Liver (tissue), 9 donors: ENCODE measurements around the gene SMYD2. TPM values are rescaled to one million over a fixed set of nuclear protein-coding genes. Genes with fewer than 3 reads are reported as not detected.

Source experiments
- DNase-seq: peaks from one replicate; pipeline ENCODE4 v3.0.0-alpha.2; 2017; ENCODE audit warnings: low spot score
- H3K27ac ChIP-seq, 2 donors: one replicate each; pipeline ENCODE4 v1.7.0; 2013; ENCODE audit warnings: inconsistent platforms in 2 of 2, low read length in 2 of 2, control low read depth in 1 of 2, low read depth in 1 of 2, mild to moderate bottlenecking in 1 of 2
- H3K27me3 ChIP-seq, 4 donors: one replicate each; pipeline versions ENCODE4 v1.6.1 to v1.7.0; 2013; ENCODE audit warnings: low read length in 3 of 4, inconsistent platforms in 1 of 4, mild to moderate bottlenecking in 1 of 4, moderate library complexity in 1 of 4; ENCODE audit not compliant: control insufficient read depth in 4 of 4, insufficient read depth in 4 of 4
- H3K36me3 ChIP-seq, 4 donors: one replicate each; pipeline versions ENCODE4 v1.6.1 to v1.7.0; 2013; ENCODE audit warnings: low read length in 3 of 4, mild to moderate bottlenecking in 3 of 4, low read depth in 1 of 4, moderate library complexity in 1 of 4; ENCODE audit not compliant: control insufficient read depth in 4 of 4, insufficient read depth in 3 of 4
- H3K4me1 ChIP-seq, 4 donors: one replicate each; pipeline versions ENCODE4 v1.6.1 to v1.7.0; 2013; ENCODE audit warnings: low read length in 3 of 4, mild to moderate bottlenecking in 3 of 4, moderate library complexity in 1 of 4; ENCODE audit not compliant: control insufficient read depth in 4 of 4, insufficient read depth in 4 of 4
- H3K4me3 ChIP-seq, 3 donors: one replicate each; pipeline versions ENCODE4 v1.6.1 to v1.7.0; 2013; ENCODE audit warnings: low read length in 3 of 3, control low read depth in 1 of 3, low read depth in 1 of 3, mild to moderate bottlenecking in 1 of 3
- H3K9ac ChIP-seq, 2 donors: one replicate each; pipeline ENCODE4 v1.7.0; 2013; ENCODE audit warnings: low read length in 2 of 2, mild to moderate bottlenecking in 2 of 2, moderate library complexity in 2 of 2, control low read depth in 1 of 2, low read depth in 1 of 2
- H3K9me3 ChIP-seq, 4 donors: one replicate each; pipeline versions ENCODE4 v1.6.1 to v1.7.0; 2013; ENCODE audit warnings: low read length in 3 of 4; ENCODE audit not compliant: control insufficient read depth in 4 of 4
- ATF3 ChIP-seq: IDR thresholded peaks from 2 replicates; pipeline ENCODE4 v1.6.1; 2016; ENCODE audit warnings: antibody characterized with exemption
- CTCF ChIP-seq: fragments of 150-350 bp; IDR thresholded peaks from 2 replicates; pipeline ENCODE4 v1.5.1; 2017; ENCODE audit warnings: improper control_type of control experiment, low read depth, low read length; ENCODE audit not compliant: missing input control
- FOXA2 ChIP-seq: IDR thresholded peaks from 2 replicates; pipeline ENCODE4 v1.6.1; 2016; ENCODE audit warnings: antibody characterized with exemption
- GABPA ChIP-seq, 2 donors: IDR thresholded peaks in 1 of 2; conservative IDR thresholded peaks in 1 of 2; 2 replicates each; pipeline ENCODE4 v1.6.1; 2016; ENCODE audit warnings: antibody characterized with exemption in 2 of 2, mild to moderate bottlenecking in 1 of 2, moderate library complexity in 1 of 2
- HNF4G ChIP-seq: IDR thresholded peaks from 2 replicates; pipeline ENCODE4 v1.6.1; 2016; ENCODE audit warnings: antibody characterized with exemption
- RAD21 ChIP-seq, 2 donors: IDR thresholded peaks; 2 replicates each; pipeline ENCODE4 v1.6.1; 2016; ENCODE audit warnings: antibody characterized with exemption in 2 of 2, mild to moderate bottlenecking in 2 of 2
- REST ChIP-seq: IDR thresholded peaks from 2 replicates; pipeline ENCODE4 v1.6.1; 2016; ENCODE audit warnings: antibody characterized with exemption, mild to moderate bottlenecking
- TAF1 ChIP-seq: conservative IDR thresholded peaks from 2 replicates; pipeline ENCODE4 v1.6.1; 2016; ENCODE audit warnings: antibody characterized with exemption, mild to moderate bottlenecking
- WGBS: extraction: QIAGEN DNeasy Blood & Tissue Kit; methylation state at CpG from one replicate; pipeline ENCODE4 v1.1.7; 2013; 5-methylcytosine and 5-hydroxymethylcytosine counted together
- polyA plus RNA-seq, 2 donors: library from polyadenylated mRNA; stranded (reverse) in 1 of 2; unstranded in 1 of 2; fragments of 200-250 nt in 1 of 2; fragments of >200 nt in 1 of 2; fragmentation: Nextera tagmentation in 1 of 2; extraction: Ambion mirVana in 1 of 2; gene quantifications; one replicate each; pipeline versions ENCODE4 v1.2.1 to v1.2.3, GENCODE V29; 2013 to 2015
- total RNA-seq, 2 donors: library from RNA; depleted of rRNA; stranded (reverse); fragments of >200 nt; gene quantifications; one replicate each; pipeline ENCODE4 v1.2.3, GENCODE V29; 2014
- donor health status: healthy.
- donor health status: healthy.
- donor health status: healthy.
- donor health status: healthy.
- donor health status: healthy.

Gene SMYD2
- total and polyA plus RNA-seq, 4 donors, result 11.9 to 20.2 (median 17.2) TPM

GRCh38 chr1:214331827-214332423, 51.0 kb downstream of the SMYD2 start:
- Histone ChIP-seq H3K36me3 (peaks cover 0 to 7% (median 4%) of the 10 kb centered on the region in 4 donors), H3K4me3 (no peak overlapping the region), H3K9ac (no peak overlapping the region), H3K4me1 (peaks cover 0 to 9% (median 5%) of the 10 kb centered on the region in 4 donors), H3K27me3 (no peaks in the 10 kb centered on the region), H3K9me3 (no peaks in the 10 kb centered on the region), H3K27ac (no peak overlapping the region)
- no peak for TF ChIP-seq TAF1
- TF ChIP-seq RAD21 (IDR thresholded peaks at IDR 0.05), result peak; percentile 67 to 79
- peak; percentile 66 for TF ChIP-seq CTCF
- peak; percentile 57 for DNase-seq
- 81% methylated on average over 9 of the region's 9 CpGs for WGBS

- H3K4me1 ChIP-seq, result peaks cover 0 to 6% (median 3%) of the 10 kb centered on the region in 4 donors
- H3K27ac ChIP-seq, result no peak overlapping the region
- H3K27me3 ChIP-seq, result no peaks in the 10 kb centered on the region
- H3K9me3 ChIP-seq, result no peaks in the 10 kb centered on the region
- no peak overlapping the region for H3K4me3 ChIP-seq
- peaks cover 0 to 8% (median 4%) of the 10 kb centered on the region in 4 donors for H3K36me3 ChIP-seq
- peak; percentile 67 for DNase-seq
- WGBS, result 83% methylated on average over 6 of the region's 6 CpGs
- no peak for TF ChIP-seq FOXA2
- peak; percentile 68 for TF ChIP-seq CTCF
- peak; percentile 74 to 83 for TF ChIP-seq RAD21 (IDR thresholded peaks at IDR 0.05)
- H3K9ac ChIP-seq, result no peak overlapping the region
Measured at GRCh38 chr1:214332946-214333798, 52.2 kb downstream of the SMYD2 start.

- Histone ChIP-seq H3K27ac (no peak overlapping the region), H3K9ac (no peak overlapping the region), H3K27me3 (no peaks in the 10 kb centered on the region), H3K4me3 (no peak overlapping the region), H3K36me3 (peaks cover 0 to 10% (median 2%) of the 10 kb centered on the region in 4 donors), H3K4me1 (peaks cover 0 to 1% (median 0%) of the 10 kb centered on the region in 4 donors), H3K9me3 (no peaks in the 10 kb centered on the region)
- no peak for DNase-seq
- 97% methylated on average over 4 of the region's 4 CpGs for WGBS
- TF ChIP-seq TAF1 (no peak), CTCF (no peak), HNF4G (no peak), GABPA (IDR thresholded peaks at IDR 0.05 in 1 of 2, conservative IDR thresholded peaks at IDR 0.05 in 1 of 2) (no peak), ATF3 (no peak), REST (no peak), FOXA2 (no peak)
Measured at GRCh38 chr1:214335567-214335966, 54.6 kb downstream of the SMYD2 start.
